Caco-2 (cell line): Measurements from ENCODE around the gene CD302. TPM values are rescaled to one million over a fixed set of nuclear protein-coding genes. Genes with fewer than 3 reads are reported as not detected.

Experiments used
- BruUV-seq: library from RNA; stranded (reverse); fragments of 400-500 nt; replicated peaks from 2 replicates; lab custom pipeline; 2021; lab: Mats Ljungman, UMichigan
- CTCF ChIA-PET: fragments of 300-600 bp; sonication (Branson Sonifier 250); formaldehyde crosslinking; loops from one replicate; lab custom pipeline; 2022; ENCODE audit warnings: antibody characterized with exemption; lab: Charles Lee
- POLR2A ChIA-PET: fragments of 300-600 bp; sonication (Branson Sonifier 250); formaldehyde crosslinking; loops from one replicate; lab custom pipeline; 2022; ENCODE audit warnings: antibody characterized with exemption; lab: Charles Lee
- DNase-seq, 2 experiments: peaks; one replicate each; pipeline versions ENCODE4 v3.0.0 to v3.0.0-alpha.2; 2020 to 2022
- H3K27me3 ChIP-seq: replicated peaks from 2 replicates; pipeline ENCODE4 v1.6.0; 2011; ENCODE audit warnings: low read length; ENCODE audit not compliant: control insufficient read depth, insufficient read depth
- H3K36me3 ChIP-seq: 2 replicates; pipeline ENCODE4 v1.5.1; 2011; ENCODE audit warnings: low read length; ENCODE audit not compliant: control insufficient read depth, insufficient read depth
- H3K4me1 ChIP-seq: fragments of 250-450 bp; sonication (Bioruptor Pico); 2 replicates; pipeline ENCODE4 v1.5.1; 2020; ENCODE audit warnings: mild to moderate bottlenecking
- H3K4me3 ChIP-seq: 2 replicates; pipeline ENCODE4 v1.5.1; 2011; ENCODE audit warnings: low read depth, mild to moderate bottlenecking, control low read depth, low read length
- H3K9me3 ChIP-seq: fragments of 250-450 bp; sonication (Bioruptor Pico); 2 replicates; pipeline ENCODE4 v1.5.1; 2020; ENCODE audit warnings: mild to moderate bottlenecking, moderate library complexity
- H3K27ac Mint-ChIP-seq: one replicate; pipeline ENCODE4 v1.8.0; 2022; ENCODE audit warnings: mixed read lengths; ENCODE audit not compliant: unreplicated experiment
- H3K27me3 Mint-ChIP-seq: one replicate; pipeline ENCODE4 v1.8.0; 2022; ENCODE audit warnings: mixed read lengths; ENCODE audit not compliant: insufficient read depth, unreplicated experiment
- H3K36me3 Mint-ChIP-seq: one replicate; pipeline ENCODE4 v1.8.0; 2022; ENCODE audit warnings: mild to moderate bottlenecking, mixed read lengths; ENCODE audit not compliant: insufficient read depth, unreplicated experiment
- H3K4me1 Mint-ChIP-seq: one replicate; pipeline ENCODE4 v1.8.0; 2022; ENCODE audit warnings: low read depth, mixed read lengths; ENCODE audit not compliant: unreplicated experiment
- H3K4me3 Mint-ChIP-seq: one replicate; pipeline ENCODE4 v1.8.0; 2022; ENCODE audit warnings: mild to moderate bottlenecking, moderate library complexity, mixed read lengths; ENCODE audit not compliant: unreplicated experiment
- H3K9me3 Mint-ChIP-seq: one replicate; pipeline ENCODE4 v1.8.0; 2022; ENCODE audit warnings: mixed read lengths; ENCODE audit not compliant: unreplicated experiment
- CTCF ChIP-seq, 2 experiments: fragments of 200-600 bp in 1 of 2; IDR thresholded peaks; 1 replicate in 1 of 2; 2 replicates in 1 of 2; pipeline versions ENCODE4 v1.5.1 to v1.8.0; 2011 to 2022; ENCODE audit warnings: antibody characterized with exemption in 1 of 2, control low read depth in 1 of 2, inconsistent platforms in 1 of 2, low read depth in 1 of 2, low read length in 1 of 2, mild to moderate bottlenecking in 1 of 2, moderate library complexity in 1 of 2; ENCODE audit not compliant: insufficient read depth in 1 of 2, severe bottlenecking in 1 of 2, unreplicated experiment in 1 of 2
- intact Hi-C: fragments of 100-400 bp; cut with micrococcal nuclease; formaldehyde crosslinking; loops from one replicate; pipeline ENCODE4 v1.10.0; 2022; ENCODE audit not compliant: unreplicated experiment
- total RNA-seq: library from RNA; stranded (reverse); gene quantifications from 2 replicates; pipeline ENCODE4 v1.2.3, GENCODE V29; 2022

The CD302 gene
- total RNA-seq, 1 experiment from 2014 or later = 7.5 TPM

GRCh38 chr2:159807183-159808031, 9.4 kb upstream of the CD302 start:
- TF ChIP-seq CTCF (IDR thresholded peaks at IDR 0.05; ENCODE audit: insufficient read depth in 1 of 2, low read depth in 1 of 2, low read length in 1 of 2, severe bottlenecking in 1 of 2, unreplicated experiment in 1 of 2) = peak; percentile 78 to 82
- H3K27me3 ChIP-seq = no peaks in the 10 kb centered on the region
- BruUV-seq = no TSS peak
- no peaks in the 10 kb centered on the region for H3K9me3 ChIP-seq
- H3K27me3 Mint-ChIP-seq = no peaks in the 10 kb centered on the region
- intact Hi-C loops = loop anchor here (1.0 to 5.0 kb wide), 3 partner anchors 135 to 250 kb away; no protein-coding TSS in a partner anchor
- CTCF ChIA-PET = interaction anchor here (0.6 to 1.2 kb wide), 3 partner anchors 52 to 250 kb away, joined by 4 to 7 read pairs (median 5); no protein-coding TSS in a partner anchor
- H3K27ac Mint-ChIP-seq = no peak overlapping the region
- H3K9me3 Mint-ChIP-seq = no peaks in the 10 kb centered on the region
- no peak overlapping the region for H3K4me3 ChIP-seq
- H3K4me1 Mint-ChIP-seq = no peaks in the 10 kb centered on the region
- H3K4me3 Mint-ChIP-seq = no peak overlapping the region
- POLR2A ChIA-PET = no interaction called here
- no peaks in the 10 kb centered on the region for H3K36me3 Mint-ChIP-seq
- DNase-seq = peak; percentile 53 to 61
- H3K4me1 ChIP-seq = no peaks in the 10 kb centered on the region
- 0 out of 2 replicates have a peak, but pooled peaks cover 2% of the 10 kb centered on the region for H3K36me3 ChIP-seq

GRCh38 chr2:159804941-159805340, 6.9 kb upstream of the CD302 start:
- no peaks in the 10 kb centered on the region for H3K9me3 ChIP-seq
- H3K4me3 ChIP-seq = no peak overlapping the region
- Mint-ChIP-seq H3K9me3 (no peaks in the 10 kb centered on the region), H3K27me3 (no peaks in the 10 kb centered on the region), H3K4me3 (no peak overlapping the region), H3K27ac (no peak overlapping the region), H3K4me1 (no peaks in the 10 kb centered on the region), H3K36me3 (no peaks in the 10 kb centered on the region)
- DNase-seq = no peak
- H3K36me3 ChIP-seq = 0 out of 2 replicates have a peak, but pooled peaks cover 2% of the 10 kb centered on the region
- POLR2A ChIA-PET = no interaction called here
- intact Hi-C loops = loop anchor here (5.0 kb wide), 2 partner anchors 137 to 162 kb away; no protein-coding TSS in a partner anchor
- H3K27me3 ChIP-seq = no peaks in the 10 kb centered on the region
- BruUV-seq = no TSS peak
- no peak for TF ChIP-seq CTCF (IDR thresholded peaks at IDR 0.05; ENCODE audit: insufficient read depth in 1 of 2, low read depth in 1 of 2, low read length in 1 of 2, severe bottlenecking in 1 of 2, unreplicated experiment in 1 of 2)
- CTCF ChIA-PET = no interaction called here
- 0 out of 2 replicates have a peak, but pooled peaks cover under 1% of the 10 kb centered on the region for H3K4me1 ChIP-seq

GRCh38 chr2:159803235-159803962, 5.4 kb upstream of the CD302 start:
- ChIA-PET CTCF (no interaction called here), POLR2A (no interaction called here)
- H3K27ac Mint-ChIP-seq = no peak overlapping the region
- no peaks in the 10 kb centered on the region for H3K27me3 Mint-ChIP-seq
- Histone ChIP-seq H3K4me3 (no peak overlapping the region), H3K9me3 (no peaks in the 10 kb centered on the region), H3K27me3 (no peaks in the 10 kb centered on the region), H3K4me1 (0 out of 2 replicates have a peak, but pooled peaks cover 4% of the 10 kb centered on the region), H3K36me3 (0 out of 2 replicates have a peak, but pooled peaks cover 2% of the 10 kb centered on the region)
- no peaks in the 10 kb centered on the region for H3K36me3 Mint-ChIP-seq
- intact Hi-C loops = no loop called here
- H3K9me3 Mint-ChIP-seq = no peaks in the 10 kb centered on the region
- no peak for TF ChIP-seq CTCF (IDR thresholded peaks at IDR 0.05; ENCODE audit: insufficient read depth in 1 of 2, low read depth in 1 of 2, low read length in 1 of 2, severe bottlenecking in 1 of 2, unreplicated experiment in 1 of 2)
- no peak overlapping the region for H3K4me3 Mint-ChIP-seq
- DNase-seq = no peak
- H3K4me1 Mint-ChIP-seq = peaks cover 5% of the 10 kb centered on the region
- BruUV-seq = TSS peak; percentile 30
